IPS DF 4.7 (cell line): ENCODE data around the gene LACC1.

Experiments used
- DNase-seq: peaks from one replicate; pipeline ENCODE4 v3.0.0-alpha.2; 2013; ENCODE audit warnings: low spot score; ENCODE audit errors: extremely low read depth

LACC1 gene

DNA sequence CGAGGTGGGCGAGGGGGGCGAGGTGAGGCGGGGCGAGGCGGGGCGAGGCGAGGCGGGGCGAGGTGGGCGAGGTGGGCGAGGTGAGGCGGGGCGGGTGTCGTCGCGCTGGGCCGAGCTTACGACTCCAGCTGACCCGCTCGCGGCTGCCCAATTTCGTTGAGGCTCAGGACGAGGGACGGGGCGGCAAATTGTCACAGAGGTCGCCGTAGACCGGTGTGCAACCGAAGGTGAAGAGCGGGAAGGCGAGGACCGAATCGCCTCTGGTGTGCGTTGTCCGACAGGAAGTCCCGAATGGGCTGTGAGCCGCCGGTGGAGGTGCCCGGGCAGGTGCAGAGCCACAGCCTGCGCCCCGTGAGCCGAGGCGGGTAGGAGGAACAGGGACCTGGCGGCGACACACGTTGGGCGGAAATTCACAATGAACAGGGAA, at the start of gene LACC1:
TSS of gene LACC1 (plus strand) at position 150 of the 427 bp plus-strand sequence. CDS start 1,082 bp downstream, outside the sequence.
- DNase-seq: no peak

- no peak for DNase-seq
Observed at GRCh38 chr13:43830497-43830881, 49.2 kb upstream of the LACC1 start.

DNA sequence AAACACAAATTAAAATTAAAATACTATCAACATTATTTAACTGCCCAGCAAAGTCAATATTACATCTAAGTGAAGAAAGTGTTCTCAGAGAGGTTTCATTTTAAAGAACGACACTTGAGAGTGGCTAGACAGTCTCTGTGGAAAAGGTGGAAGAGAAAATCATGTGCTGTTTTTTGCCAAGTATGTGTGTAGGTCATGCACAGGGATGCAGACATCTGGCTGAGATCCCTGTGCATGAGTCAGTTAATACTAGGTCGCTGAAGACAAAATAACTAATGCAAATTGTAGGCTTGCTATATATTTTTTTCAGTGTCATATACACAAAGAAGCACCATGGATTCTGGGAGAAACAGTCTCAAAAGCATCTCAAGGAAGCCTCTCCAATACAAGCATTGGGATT, 48.6 kb upstream of the LACC1 start:
- DNase-seq: no peak

DNA sequence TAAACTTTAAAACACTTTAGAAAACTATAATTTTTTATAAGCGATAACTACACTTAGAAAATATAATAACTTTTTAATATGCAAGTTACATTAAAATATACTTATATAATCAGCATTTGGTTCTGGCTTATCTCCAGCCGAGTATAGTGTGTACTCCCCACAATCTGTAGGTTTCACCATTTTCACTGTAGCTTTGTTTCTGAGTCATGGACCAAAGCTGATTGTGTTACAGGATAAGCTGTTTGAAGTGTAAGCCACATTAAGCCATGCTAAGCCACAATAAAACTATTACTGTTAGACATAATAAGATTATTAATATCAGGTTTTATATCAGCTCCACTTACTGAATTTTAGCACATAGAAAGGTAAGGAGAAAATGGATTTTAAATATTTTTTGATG, 44.0 kb upstream of the LACC1 start:
- DNase-seq: no peak

GRCh38 chr13:43838909-43839308, 40.8 kb upstream of the LACC1 start:
- no peak for DNase-seq

DNA sequence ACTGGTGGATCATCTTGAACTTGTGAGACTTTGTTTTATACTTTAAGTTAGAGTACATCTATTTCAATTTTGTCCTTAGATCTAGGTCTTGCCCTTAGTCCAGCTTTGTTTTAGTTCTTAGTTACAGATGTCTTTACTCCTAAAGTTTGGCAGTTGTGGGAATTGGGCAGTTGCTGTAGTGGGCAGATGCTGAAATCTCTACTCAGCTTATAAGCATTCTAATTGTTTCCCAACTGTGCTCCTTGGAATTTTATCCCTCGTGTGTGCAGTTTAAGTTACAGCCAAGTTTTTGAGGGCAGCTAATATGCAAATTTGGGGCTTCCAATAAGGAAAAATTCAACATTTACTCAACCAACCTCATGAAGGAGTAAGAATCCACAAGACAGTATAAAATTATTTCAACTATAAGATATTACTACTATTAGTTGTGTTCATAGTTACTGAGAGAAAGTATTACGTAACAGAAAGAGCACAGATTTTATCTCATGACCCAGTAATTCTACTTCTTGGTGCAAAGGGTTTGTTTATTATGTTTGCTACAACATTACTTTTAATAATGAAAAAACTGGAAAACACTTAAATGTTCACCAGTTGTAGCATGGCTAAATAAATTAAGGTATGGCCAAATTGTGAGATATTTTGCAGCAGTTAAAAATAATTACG, 33.1 kb upstream of the LACC1 start:
- no peak for DNase-seq

DNA sequence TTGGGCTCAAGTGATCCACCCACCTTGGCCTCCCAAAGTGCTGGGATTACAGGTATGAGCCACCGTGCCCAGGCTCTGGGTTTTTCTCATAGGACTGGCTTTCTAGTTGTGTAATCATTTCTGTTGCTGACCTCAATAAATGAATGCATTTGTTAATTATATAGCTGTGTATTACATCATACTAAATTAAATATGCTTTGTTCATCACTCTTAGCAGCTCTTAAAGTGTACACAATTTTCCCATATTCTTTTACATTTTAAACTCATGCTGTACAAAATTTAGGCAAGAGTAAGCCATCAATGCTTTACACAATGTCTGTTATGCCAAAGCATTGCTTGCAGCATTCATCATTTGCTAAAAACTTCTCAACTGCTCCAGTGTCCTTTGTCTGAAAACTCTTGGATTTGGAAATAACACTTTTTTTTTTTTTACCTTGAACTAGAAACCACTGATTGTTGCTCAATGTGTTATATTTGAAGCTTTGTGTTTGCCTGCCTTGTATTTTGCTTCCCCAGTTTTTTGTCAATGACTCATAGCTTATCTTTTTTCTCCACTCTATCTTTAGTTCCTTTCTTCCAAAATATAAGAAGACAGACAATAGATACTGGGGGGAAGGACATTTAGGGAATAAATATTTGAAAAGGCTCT, 31.6 kb upstream of the LACC1 start:
- DNase-seq: no peak

DNA sequence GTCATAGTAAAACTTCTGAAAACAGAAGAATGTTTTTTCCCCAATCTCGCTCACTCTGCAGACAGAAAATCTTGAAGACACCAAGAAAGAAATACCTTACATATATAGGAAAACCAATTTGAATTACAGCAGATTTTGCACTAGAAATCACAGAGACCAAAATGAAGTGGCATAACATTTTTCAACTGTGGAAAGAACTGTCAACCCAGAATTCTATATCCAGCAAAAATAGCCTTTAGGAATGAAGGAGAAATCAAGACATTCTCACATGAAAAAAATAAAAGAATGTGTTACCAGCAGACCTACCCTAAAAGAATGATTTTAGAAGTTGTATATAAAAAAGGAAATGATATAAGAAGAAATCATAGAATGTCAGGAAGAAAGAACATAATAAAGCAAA, 28.8 kb upstream of the LACC1 start:
- DNase-seq: no peak

DNA sequence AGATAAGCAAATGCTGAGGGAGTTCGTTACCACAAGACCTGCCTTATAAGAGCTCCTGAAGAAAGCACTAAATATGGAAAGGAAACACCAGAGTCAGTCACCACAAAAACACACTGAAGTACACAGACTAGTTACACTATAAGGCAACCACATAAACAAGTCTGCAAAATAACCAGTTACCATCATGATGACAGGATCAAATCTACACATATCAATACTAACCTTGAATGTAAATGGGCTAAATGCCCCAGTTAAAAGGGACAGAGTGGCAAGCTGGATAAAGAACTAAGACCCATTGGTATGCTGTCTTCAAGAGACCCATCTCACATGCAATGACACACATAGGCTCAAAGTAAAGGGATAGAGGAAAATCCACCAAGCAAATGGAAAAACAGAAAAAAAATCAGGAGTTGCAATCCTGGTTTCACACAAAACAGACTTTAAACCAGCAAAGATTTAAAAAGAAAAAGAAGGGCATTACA, 26.7 kb upstream of the LACC1 start:
- DNase-seq: no peak

- no peak for DNase-seq
Observed at GRCh38 chr13:43861863-43862262, 17.8 kb upstream of the LACC1 start.

DNA sequence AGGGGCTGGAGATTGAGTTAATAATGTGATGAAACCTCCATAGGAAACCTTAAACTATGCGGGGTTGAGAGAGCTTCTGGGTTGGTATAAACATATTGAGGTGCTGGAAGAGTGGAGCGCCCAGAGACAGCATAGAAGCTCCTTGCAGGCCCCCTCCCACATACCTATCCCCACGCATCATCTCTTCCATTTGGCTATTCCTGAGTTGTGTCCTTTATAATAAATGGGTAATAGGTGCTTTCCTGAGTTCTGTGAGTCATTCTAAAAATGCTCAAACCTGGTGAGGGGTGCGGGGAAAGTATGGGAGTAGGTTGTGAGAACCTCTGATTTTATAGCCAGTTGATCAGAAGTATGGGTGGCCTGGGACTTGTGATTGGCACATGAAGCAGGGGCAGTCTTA, 14.8 kb upstream of the LACC1 start:
- DNase-seq: no peak

GRCh38 chr13:43865892-43866291, 13.8 kb upstream of the LACC1 start:
- DNase-seq: no peak

GRCh38 chr13:43872181-43872580, 7.5 kb upstream of the LACC1 start:
- DNase-seq: no peak

- no peak for DNase-seq
Observed at GRCh38 chr13:43874504-43875092, 5.1 kb upstream of the LACC1 start.

GRCh38 chr13:43876366-43876765, 3.3 kb upstream of the LACC1 start:
- DNase-seq: no peak

- DNase-seq: no peak
Observed at GRCh38 chr13:43877326-43877725, 2.4 kb upstream of the LACC1 start.

- DNase-seq: no peak
Observed at GRCh38 chr13:43877766-43878165, 1.9 kb upstream of the LACC1 start.

GRCh38 chr13:43878892-43879754, 581 bp upstream of the LACC1 start, which contains the start of gene CCDC122:
TSS of gene CCDC122 (minus strand) at chr13:43879740. CDS start at chr13:43869376, 10,364 bp downstream.
- DNase-seq: no peak

- DNase-seq: no peak
Observed at GRCh38 chr13:43880214-43880855, 631 bp downstream of the LACC1 start.

- no peak for DNase-seq
Observed at GRCh38 chr13:43880926-43881325, 1.2 kb downstream of the LACC1 start.

- no peak for DNase-seq
Observed at GRCh38 chr13:43881580-43881979, 1.9 kb downstream of the LACC1 start.
